GM23338 (cell line): ENCODE measurements around the gene DGKG. TPM values are rescaled to one million over a fixed set of nuclear protein-coding genes. Genes with fewer than 3 reads are reported as not detected.

ENCODE experiments used
- ATAC-seq: fragments of 200-7000 bp; cut with Tn5 transposase; 3 replicates; pipeline ENCODE4 v1.9.1; 2020
- DNase-seq: peaks from one replicate; pipeline ENCODE4 v3.0.0-alpha.2; 2015; ENCODE audit warnings: low spot score
- H2AFZ ChIP-seq: fragments of 200-600 bp; sonication (generic); 2 replicates; pipeline ENCODE4 v1.8.0; 2016; ENCODE audit warnings: antibody characterized with exemption, mild to moderate bottlenecking, moderate library complexity
- H3F3A ChIP-seq: fragments of 200-600 bp; sonication (generic); replicated peaks from 2 replicates; pipeline ENCODE4 v1.8.0; 2017; ENCODE audit warnings: antibody characterized with exemption, mixed run types, low read depth
- H3K27ac ChIP-seq: fragments of 200-600 bp; sonication (generic); 2 replicates; pipeline ENCODE4 v1.6.1; 2016; ENCODE audit warnings: low read depth
- H3K27me3 ChIP-seq: fragments of 200-600 bp; sonication (generic); 2 replicates; pipeline ENCODE4 v1.8.0; 2016; ENCODE audit warnings: mild to moderate bottlenecking, mixed run types, moderate library complexity; ENCODE audit not compliant: insufficient read depth
- H3K36me3 ChIP-seq: fragments of 200-600 bp; sonication (generic); 2 replicates; pipeline ENCODE4 v1.8.0; 2016; ENCODE audit warnings: mild to moderate bottlenecking; ENCODE audit not compliant: insufficient read depth
- H3K4me1 ChIP-seq: fragments of 200-600 bp; sonication (generic); 2 replicates; pipeline ENCODE4 v1.8.0; 2016; ENCODE audit warnings: mild to moderate bottlenecking, moderate library complexity; ENCODE audit not compliant: insufficient read depth
- H3K4me2 ChIP-seq: fragments of 200-600 bp; sonication (generic); 2 replicates; pipeline ENCODE4 v1.7.1; 2017; ENCODE audit warnings: mixed run types
- H3K4me3 ChIP-seq: fragments of 200-600 bp; sonication (generic); 2 replicates; pipeline ENCODE4 v1.6.1; 2016; ENCODE audit warnings: mixed run types
- H3K79me2 ChIP-seq: fragments of 200-600 bp; sonication (generic); replicated peaks from 2 replicates; pipeline ENCODE4 v1.8.0; 2017; ENCODE audit warnings: mild to moderate bottlenecking; ENCODE audit not compliant: insufficient read depth
- H3K9me2 ChIP-seq: fragments of 200-600 bp; sonication (generic); 2 replicates; pipeline ENCODE4 v1.8.0; 2017; ENCODE audit not compliant: insufficient read depth
- H4K20me1 ChIP-seq: fragments of 200-600 bp; sonication (generic); replicated peaks from 2 replicates; pipeline ENCODE4 v1.8.0; 2017; ENCODE audit warnings: mild to moderate bottlenecking; ENCODE audit not compliant: insufficient read depth
- H3K27ac Mint-ChIP-seq: 2 replicates; pipeline ENCODE4 v1.8.0; 2020; ENCODE audit warnings: inconsistent platforms, mild to moderate bottlenecking, moderate library complexity, mixed read lengths
- H3K27me3 Mint-ChIP-seq: 3 replicates; pipeline ENCODE4 v1.8.0; 2022; ENCODE audit warnings: low read depth, mild to moderate bottlenecking, moderate library complexity, mixed read lengths, inconsistent platforms; ENCODE audit not compliant: insufficient read depth, poor library complexity
- H3K36me3 Mint-ChIP-seq: 3 replicates; pipeline ENCODE4 v1.8.0; 2021; ENCODE audit warnings: low read depth, mild to moderate bottlenecking, inconsistent platforms, moderate library complexity, mixed read lengths
- H3K4me1 Mint-ChIP-seq: 3 replicates; pipeline ENCODE4 v1.8.0; 2020; ENCODE audit warnings: mild to moderate bottlenecking, inconsistent platforms, mixed read lengths
- H3K4me3 Mint-ChIP-seq: 3 replicates; pipeline ENCODE4 v1.8.0; 2021; ENCODE audit warnings: moderate library complexity, mild to moderate bottlenecking, inconsistent platforms, mixed read lengths
- H3K9me3 Mint-ChIP-seq: 3 replicates; pipeline ENCODE4 v1.8.0; 2020; ENCODE audit warnings: moderate library complexity, mild to moderate bottlenecking, inconsistent platforms, mixed read lengths
- CREB1 ChIP-seq: fragments of 250-450 bp; sonication (Bioruptor Pico); IDR thresholded peaks from 2 replicates; pipeline ENCODE4 v1.5.0; 2020; ENCODE audit warnings: low read depth, mild to moderate bottlenecking, moderate library complexity
- EZH2 ChIP-seq: fragments of 200-600 bp; sonication (generic); IDR thresholded peaks from one replicate; pipeline ENCODE4 v1.8.0; 2017; ENCODE audit warnings: antibody characterized with exemption, mild to moderate bottlenecking, low read depth; ENCODE audit not compliant: unreplicated experiment
- EZH2phosphoT487 ChIP-seq: fragments of 200-600 bp; sonication (generic); IDR thresholded peaks from one replicate; pipeline ENCODE4 v1.8.1; 2018; ENCODE audit warnings: antibody characterized with exemption; ENCODE audit not compliant: unreplicated experiment
- JUNB ChIP-seq: IDR thresholded peaks from one replicate; pipeline ENCODE4 v1.6.1; 2016; ENCODE audit warnings: antibody characterized with exemption; ENCODE audit not compliant: unreplicated experiment
- NANOG ChIP-seq: IDR thresholded peaks from 2 replicates; pipeline ENCODE4 v1.6.1; 2016; ENCODE audit warnings: antibody characterized with exemption, borderline replicate concordance
- POLR2AphosphoS5 ChIP-seq: IDR thresholded peaks from 2 replicates; pipeline ENCODE4 v1.6.1; 2016; ENCODE audit warnings: antibody characterized with exemption, low read depth
- STAT1 ChIP-seq: IDR thresholded peaks from one replicate; pipeline ENCODE4 v1.6.1; 2016; ENCODE audit warnings: antibody characterized with exemption; ENCODE audit not compliant: unreplicated experiment
- polyA plus RNA-seq: library from polyadenylated mRNA; unstranded; fragments of >200 nt; fragmentation: Nextera tagmentation; extraction: Ambion mirVana; gene quantifications from 2 replicates; pipeline ENCODE4 v1.2.1, GENCODE V29; 2016
- total RNA-seq: library from RNA; depleted of rRNA; stranded (reverse); fragments of >200 nt; shearing (Covaris generic); gene quantifications from 2 replicates; pipeline ENCODE4 v1.2.3, GENCODE V29; 2014
- TF ChIP-seq, protein P1 (sequence below): IDR thresholded peaks from 2 replicates; pipeline ENCODE4 v1.6.1; 2016; ENCODE audit warnings: antibody characterized with exemption
- TF ChIP-seq, protein P2 (sequence below): fragments of 250-450 bp; sonication (Bioruptor Pico); IDR thresholded peaks from 2 replicates; pipeline ENCODE4 v1.5.0; 2020; ENCODE audit warnings: mild to moderate bottlenecking, moderate library complexity
- TF ChIP-seq, protein P3 (sequence below): IDR thresholded peaks from one replicate; pipeline ENCODE4 v1.6.1; 2018; ENCODE audit warnings: antibody characterized with exemption; ENCODE audit not compliant: unreplicated experiment

The DGKG gene
- total and polyA plus RNA-seq, 2 experiments from 2014 or later: 0.14 to 0.31 TPM

DNA sequence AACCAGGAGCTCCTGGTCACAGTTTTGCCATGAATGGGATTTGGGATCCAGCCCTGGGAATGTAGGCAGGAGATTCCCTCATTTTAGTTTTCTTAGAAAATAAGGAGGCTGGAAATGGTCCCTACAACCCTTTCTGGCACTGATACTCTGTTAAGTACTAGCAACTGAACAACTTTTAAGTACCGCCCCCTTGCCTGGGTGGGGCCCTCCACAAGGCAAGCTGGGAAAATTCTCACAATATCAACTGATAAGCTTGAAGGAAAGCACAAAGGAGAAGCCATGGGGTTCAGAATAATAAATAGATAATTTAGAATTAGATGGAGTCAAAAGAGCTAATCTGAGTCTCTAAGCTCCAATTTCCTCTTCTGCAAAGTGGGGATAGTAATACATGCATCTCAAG lies 4.2 kb upstream of the DGKG start:
- Histone ChIP-seq H2AFZ (no peak overlapping the region), H3K4me3 (no peak overlapping the region), H3K9me2 (no peaks in the 10 kb centered on the region), H3K79me2 (no peaks in the 10 kb centered on the region), H3K4me2 (no peak overlapping the region), H4K20me1 (no peaks in the 10 kb centered on the region), H3F3A (no peaks in the 10 kb centered on the region), H3K4me1 (0 out of 2 replicates have a peak, but pooled peaks cover 4% of the 10 kb centered on the region), H3K27me3 (peaks cover 34% of the 10 kb centered on the region), H3K27ac (no peak overlapping the region), H3K36me3 (no peaks in the 10 kb centered on the region)
- H3K27ac Mint-ChIP-seq: no peak overlapping the region
- no peak for ATAC-seq
- no peak overlapping the region for H3K4me3 Mint-ChIP-seq
- peaks cover 36% of the 10 kb centered on the region for H3K27me3 Mint-ChIP-seq
- H3K4me1 Mint-ChIP-seq: peaks cover 5% of the 10 kb centered on the region; the same call in 2 of the 3 replicates
- no peaks in the 10 kb centered on the region for H3K36me3 Mint-ChIP-seq
- no peaks in the 10 kb centered on the region for H3K9me3 Mint-ChIP-seq
- TF ChIP-seq CREB1 (CRISPR knock-in tag) (no peak), EZH2 (no peak), JUNB (no peak)
- TF ChIP-seq, protein P1, sequence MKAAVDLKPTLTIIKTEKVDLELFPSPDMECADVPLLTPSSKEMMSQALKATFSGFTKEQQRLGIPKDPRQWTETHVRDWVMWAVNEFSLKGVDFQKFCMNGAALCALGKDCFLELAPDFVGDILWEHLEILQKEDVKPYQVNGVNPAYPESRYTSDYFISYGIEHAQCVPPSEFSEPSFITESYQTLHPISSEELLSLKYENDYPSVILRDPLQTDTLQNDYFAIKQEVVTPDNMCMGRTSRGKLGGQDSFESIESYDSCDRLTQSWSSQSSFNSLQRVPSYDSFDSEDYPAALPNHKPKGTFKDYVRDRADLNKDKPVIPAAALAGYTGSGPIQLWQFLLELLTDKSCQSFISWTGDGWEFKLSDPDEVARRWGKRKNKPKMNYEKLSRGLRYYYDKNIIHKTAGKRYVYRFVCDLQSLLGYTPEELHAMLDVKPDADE: no peak
- no peak for DNase-seq

DNA sequence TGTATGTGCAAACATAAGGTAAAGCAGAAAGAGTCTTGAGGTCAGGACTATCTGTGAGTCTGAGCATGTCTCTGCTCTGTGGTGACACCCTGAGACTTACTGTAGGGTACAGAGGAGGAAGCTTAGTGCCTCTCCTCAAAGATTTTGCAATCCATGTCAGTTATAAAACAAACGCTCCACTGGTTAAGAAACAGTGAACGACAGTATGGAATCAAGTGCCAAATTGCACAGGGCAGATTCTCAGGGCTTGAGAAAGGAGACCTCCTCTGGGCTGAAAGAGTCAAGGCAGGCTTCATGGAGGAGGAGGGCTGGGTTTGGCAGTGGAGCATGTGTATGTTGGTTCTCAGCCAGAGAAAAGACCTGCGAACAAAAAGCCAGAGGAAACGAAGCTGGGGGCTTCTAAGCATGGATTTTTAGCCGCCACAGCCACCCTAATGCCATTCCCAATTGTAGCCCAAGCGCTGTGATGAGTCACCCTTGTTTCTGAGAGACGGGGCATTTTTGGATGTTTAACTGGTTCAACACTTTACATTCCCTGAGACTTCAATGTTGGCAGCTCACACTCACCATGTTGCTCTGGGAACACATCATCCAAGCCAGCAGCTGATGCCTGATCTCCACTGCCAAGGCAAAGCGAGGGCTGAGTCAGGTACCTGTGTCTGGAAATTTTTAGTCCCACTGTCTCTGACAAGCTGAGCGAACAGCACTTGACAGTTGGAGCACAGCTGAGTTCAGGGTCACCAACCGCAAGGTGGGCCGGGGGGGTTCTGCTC lies 3.4 kb upstream of the DGKG start:
- DNase-seq (no peak), ATAC-seq (no peak)
- Histone ChIP-seq H3K27ac (no peak overlapping the region), H4K20me1 (no peaks in the 10 kb centered on the region), H3K4me2 (no peak overlapping the region), H3K36me3 (no peaks in the 10 kb centered on the region), H3K4me1 (0 out of 2 replicates have a peak, but pooled peaks cover 4% of the 10 kb centered on the region), H3K27me3 (peaks cover 42% of the 10 kb centered on the region), H3F3A (0 out of 2 replicates have a peak, but pooled peaks cover 2% of the 10 kb centered on the region), H3K9me2 (no peaks in the 10 kb centered on the region), H2AFZ (no peak overlapping the region), H3K4me3 (no peak overlapping the region), H3K79me2 (no peaks in the 10 kb centered on the region)
- no peaks in the 10 kb centered on the region for H3K36me3 Mint-ChIP-seq
- H3K4me3 Mint-ChIP-seq: no peak overlapping the region
- peaks cover 10% of the 10 kb centered on the region for H3K4me1 Mint-ChIP-seq
- peaks cover 41% of the 10 kb centered on the region for H3K27me3 Mint-ChIP-seq
- no peaks in the 10 kb centered on the region for H3K9me3 Mint-ChIP-seq
- no peak overlapping the region for H3K27ac Mint-ChIP-seq
- TF ChIP-seq NANOG (no peak), STAT1 (no peak), EZH2phosphoT487 (no peak), POLR2AphosphoS5 (no peak), EZH2 (no peak), JUNB (no peak), CREB1 (CRISPR knock-in tag) (no peak)
- TF ChIP-seq, protein P2, sequence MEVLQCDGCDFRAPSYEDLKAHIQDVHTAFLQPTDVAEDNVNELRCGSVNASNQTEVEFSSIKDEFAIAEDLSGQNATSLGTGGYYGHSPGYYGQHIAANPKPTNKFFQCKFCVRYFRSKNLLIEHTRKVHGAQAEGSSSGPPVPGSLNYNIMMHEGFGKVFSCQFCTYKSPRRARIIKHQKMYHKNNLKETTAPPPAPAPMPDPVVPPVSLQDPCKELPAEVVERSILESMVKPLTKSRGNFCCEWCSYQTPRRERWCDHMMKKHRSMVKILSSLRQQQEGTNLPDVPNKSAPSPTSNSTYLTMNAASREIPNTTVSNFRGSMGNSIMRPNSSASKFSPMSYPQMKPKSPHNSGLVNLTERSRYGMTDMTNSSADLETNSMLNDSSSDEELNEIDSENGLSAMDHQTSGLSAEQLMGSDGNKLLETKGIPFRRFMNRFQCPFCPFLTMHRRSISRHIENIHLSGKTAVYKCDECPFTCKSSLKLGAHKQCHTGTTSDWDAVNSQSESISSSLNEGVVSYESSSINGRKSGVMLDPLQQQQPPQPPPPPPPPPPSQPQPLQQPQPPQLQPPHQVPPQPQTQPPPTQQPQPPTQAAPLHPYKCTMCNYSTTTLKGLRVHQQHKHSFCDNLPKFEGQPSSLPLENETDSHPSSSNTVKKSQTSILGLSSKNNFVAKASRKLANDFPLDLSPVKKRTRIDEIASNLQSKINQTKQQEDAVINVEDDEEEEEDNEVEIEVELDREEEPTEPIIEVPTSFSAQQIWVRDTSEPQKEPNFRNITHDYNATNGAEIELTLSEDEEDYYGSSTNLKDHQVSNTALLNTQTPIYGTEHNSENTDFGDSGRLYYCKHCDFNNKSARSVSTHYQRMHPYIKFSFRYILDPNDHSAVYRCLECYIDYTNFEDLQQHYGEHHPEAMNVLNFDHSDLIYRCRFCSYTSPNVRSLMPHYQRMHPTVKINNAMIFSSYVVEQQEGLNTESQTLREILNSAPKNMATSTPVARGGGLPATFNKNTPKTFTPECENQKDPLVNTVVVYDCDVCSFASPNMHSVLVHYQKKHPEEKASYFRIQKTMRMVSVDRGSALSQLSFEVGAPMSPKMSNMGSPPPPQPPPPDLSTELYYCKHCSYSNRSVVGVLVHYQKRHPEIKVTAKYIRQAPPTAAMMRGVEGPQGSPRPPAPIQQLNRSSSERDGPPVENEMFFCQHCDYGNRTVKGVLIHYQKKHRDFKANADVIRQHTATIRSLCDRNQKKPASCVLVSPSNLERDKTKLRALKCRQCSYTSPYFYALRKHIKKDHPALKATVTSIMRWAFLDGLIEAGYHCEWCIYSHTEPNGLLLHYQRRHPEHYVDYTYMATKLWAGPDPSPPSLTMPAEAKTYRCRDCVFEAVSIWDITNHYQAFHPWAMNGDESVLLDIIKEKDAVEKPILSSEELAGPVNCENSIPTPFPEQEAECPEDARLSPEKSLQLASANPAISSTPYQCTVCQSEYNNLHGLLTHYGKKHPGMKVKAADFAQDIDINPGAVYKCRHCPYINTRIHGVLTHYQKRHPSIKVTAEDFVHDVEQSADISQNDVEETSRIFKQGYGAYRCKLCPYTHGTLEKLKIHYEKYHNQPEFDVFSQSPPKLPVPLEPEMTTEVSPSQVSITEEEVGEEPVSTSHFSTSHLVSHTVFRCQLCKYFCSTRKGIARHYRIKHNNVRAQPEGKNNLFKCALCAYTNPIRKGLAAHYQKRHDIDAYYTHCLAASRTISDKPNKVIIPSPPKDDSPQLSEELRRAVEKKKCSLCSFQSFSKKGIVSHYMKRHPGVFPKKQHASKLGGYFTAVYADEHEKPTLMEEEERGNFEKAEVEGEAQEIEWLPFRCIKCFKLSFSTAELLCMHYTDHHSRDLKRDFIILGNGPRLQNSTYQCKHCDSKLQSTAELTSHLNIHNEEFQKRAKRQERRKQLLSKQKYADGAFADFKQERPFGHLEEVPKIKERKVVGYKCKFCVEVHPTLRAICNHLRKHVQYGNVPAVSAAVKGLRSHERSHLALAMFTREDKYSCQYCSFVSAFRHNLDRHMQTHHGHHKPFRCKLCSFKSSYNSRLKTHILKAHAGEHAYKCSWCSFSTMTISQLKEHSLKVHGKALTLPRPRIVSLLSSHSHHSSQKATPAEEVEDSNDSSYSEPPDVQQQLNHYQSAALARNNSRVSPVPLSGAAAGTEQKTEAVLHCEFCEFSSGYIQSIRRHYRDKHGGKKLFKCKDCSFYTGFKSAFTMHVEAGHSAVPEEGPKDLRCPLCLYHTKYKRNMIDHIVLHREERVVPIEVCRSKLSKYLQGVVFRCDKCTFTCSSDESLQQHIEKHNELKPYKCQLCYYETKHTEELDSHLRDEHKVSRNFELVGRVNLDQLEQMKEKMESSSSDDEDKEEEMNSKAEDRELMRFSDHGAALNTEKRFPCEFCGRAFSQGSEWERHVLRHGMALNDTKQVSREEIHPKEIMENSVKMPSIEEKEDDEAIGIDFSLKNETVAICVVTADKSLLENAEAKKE (CRISPR knock-in tag): no peak
- TF ChIP-seq, protein P3, sequence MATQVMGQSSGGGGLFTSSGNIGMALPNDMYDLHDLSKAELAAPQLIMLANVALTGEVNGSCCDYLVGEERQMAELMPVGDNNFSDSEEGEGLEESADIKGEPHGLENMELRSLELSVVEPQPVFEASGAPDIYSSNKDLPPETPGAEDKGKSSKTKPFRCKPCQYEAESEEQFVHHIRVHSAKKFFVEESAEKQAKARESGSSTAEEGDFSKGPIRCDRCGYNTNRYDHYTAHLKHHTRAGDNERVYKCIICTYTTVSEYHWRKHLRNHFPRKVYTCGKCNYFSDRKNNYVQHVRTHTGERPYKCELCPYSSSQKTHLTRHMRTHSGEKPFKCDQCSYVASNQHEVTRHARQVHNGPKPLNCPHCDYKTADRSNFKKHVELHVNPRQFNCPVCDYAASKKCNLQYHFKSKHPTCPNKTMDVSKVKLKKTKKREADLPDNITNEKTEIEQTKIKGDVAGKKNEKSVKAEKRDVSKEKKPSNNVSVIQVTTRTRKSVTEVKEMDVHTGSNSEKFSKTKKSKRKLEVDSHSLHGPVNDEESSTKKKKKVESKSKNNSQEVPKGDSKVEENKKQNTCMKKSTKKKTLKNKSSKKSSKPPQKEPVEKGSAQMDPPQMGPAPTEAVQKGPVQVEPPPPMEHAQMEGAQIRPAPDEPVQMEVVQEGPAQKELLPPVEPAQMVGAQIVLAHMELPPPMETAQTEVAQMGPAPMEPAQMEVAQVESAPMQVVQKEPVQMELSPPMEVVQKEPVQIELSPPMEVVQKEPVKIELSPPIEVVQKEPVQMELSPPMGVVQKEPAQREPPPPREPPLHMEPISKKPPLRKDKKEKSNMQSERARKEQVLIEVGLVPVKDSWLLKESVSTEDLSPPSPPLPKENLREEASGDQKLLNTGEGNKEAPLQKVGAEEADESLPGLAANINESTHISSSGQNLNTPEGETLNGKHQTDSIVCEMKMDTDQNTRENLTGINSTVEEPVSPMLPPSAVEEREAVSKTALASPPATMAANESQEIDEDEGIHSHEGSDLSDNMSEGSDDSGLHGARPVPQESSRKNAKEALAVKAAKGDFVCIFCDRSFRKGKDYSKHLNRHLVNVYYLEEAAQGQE: no peak
